NT2/D1 (cell line): ENCODE measurements around the gene SLC16A6.
"Not testable (repeated sequence)": the region's sequence is repeated elsewhere in the genome, so short reads cannot be mapped to it uniquely, and the experiment has no call there.

ENCODE experiments used
- SUZ12 ChIP-seq: IDR thresholded peaks from 2 replicates; pipeline ENCODE4 v1.6.1; 2011; ENCODE audit not compliant: insufficient read length, insufficient read depth; ENCODE audit errors: extremely low read depth
- YY1 ChIP-seq: IDR thresholded peaks from 2 replicates; pipeline ENCODE4 v1.6.1; 2011; ENCODE audit not compliant: insufficient read length, insufficient read depth
- ZNF274 ChIP-seq: IDR thresholded peaks from 2 replicates; pipeline ENCODE4 v1.6.1; 2011; ENCODE audit warnings: mild to moderate bottlenecking, low read depth, low read length

DNA sequence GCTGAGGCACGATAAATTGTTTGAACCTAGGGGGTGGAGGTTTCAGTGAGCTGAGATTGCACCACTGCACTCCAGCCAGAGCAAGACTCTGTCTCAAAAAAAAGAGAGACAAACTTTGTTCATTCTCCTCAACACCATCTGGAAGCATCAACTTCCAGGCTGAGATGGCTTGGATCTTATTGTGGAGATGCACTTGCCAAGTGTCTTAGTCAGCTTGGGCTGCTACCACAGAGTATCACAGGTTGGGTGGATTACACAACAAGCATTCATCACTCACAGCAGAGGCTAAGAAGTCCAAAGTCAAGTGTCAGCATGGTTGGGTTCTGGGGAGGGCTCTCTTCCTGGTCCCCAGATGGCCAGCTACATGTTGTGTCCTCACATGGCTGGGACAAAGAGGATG, 58.2 kb downstream of the SLC16A6 start:
- TF ChIP-seq YY1, ZNF274, SUZ12: not testable (repeated sequence)
